HG03060 (cell line): Measurements from ENCODE around the gene SELENOF.
A peak's percentile ranks its signal among the peaks of the same experiment; 100 is the strongest.

Experiments
- ATAC-seq: cut with Tn5 transposase; IDR thresholded peaks from one replicate; pipeline ENCODE4 v1.9.1; 2021; ENCODE audit warnings: low read depth, moderate number of reproducible peaks; ENCODE audit not compliant: unreplicated experiment

SELENOF gene

GRCh38 chr1:86913896-86914600, at the start of gene SELENOF:
TSS of gene SELENOF (minus strand) at chr1:86914126. CDS start at chr1:86914111, 15 bp downstream.
- peak; percentile 71 for ATAC-seq

GRCh38 chr1:86960548-86960947, 46.6 kb upstream of the SELENOF start:
- no peak for ATAC-seq

GRCh38 chr1:86957221-86957620, 43.3 kb upstream of the SELENOF start:
- no peak for ATAC-seq

DNA sequence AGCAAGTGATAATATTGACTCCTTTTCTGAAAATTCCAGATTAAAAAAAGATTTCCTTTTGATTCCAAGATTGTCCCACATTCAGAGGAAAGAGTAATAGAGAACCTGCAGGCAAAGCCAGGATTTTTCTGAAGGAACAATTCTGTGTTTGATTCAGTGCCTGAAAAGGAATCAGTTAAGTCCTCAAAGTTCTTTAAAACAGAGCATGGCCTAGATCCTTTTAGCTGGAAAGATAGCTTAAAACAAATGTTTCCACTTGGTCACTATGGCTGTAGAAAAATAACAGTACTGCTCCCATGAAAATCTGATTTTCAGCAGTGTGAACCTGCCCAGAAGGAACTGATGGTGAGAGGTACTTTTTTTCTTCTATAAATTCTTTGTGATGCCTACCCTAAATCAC, 42.3 kb upstream of the SELENOF start:
- no peak for ATAC-seq

GRCh38 chr1:86955678-86956077, 41.8 kb upstream of the SELENOF start:
- no peak for ATAC-seq

GRCh38 chr1:86953167-86953566, 39.2 kb upstream of the SELENOF start:
- no peak for ATAC-seq

- no peak for ATAC-seq
Measured at GRCh38 chr1:86951430-86951829, 37.5 kb upstream of the SELENOF start.

- ATAC-seq = no peak
Measured at GRCh38 chr1:86950712-86951419, 36.9 kb upstream of the SELENOF start.

- no peak for ATAC-seq
Measured at GRCh38 chr1:86948212-86948611, 34.3 kb upstream of the SELENOF start.

GRCh38 chr1:86942743-86943142, 28.8 kb upstream of the SELENOF start:
- ATAC-seq = no peak

- no peak for ATAC-seq
Measured at GRCh38 chr1:86942042-86942441, 28.1 kb upstream of the SELENOF start.

GRCh38 chr1:86940599-86940998, 26.7 kb upstream of the SELENOF start:
- no peak for ATAC-seq

DNA sequence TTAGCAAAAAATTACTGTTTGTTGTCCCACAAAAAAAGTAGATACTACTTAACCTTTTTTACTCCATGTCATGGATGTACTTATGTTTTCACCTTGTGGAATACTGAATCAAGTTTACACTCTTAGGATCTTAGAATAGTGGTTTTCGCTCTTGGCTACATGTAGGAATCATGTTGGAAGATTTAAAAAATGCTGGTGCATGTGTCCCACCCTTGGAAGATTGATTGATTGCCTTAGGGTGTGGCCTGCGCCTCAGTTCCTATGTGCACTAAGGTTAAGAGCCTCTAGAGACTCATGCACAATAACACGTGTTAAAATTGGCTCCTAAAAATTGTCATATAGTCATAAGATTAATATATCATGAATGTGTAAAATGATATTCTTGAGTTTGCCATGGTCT, 25.5 kb upstream of the SELENOF start:
- no peak for ATAC-seq

DNA sequence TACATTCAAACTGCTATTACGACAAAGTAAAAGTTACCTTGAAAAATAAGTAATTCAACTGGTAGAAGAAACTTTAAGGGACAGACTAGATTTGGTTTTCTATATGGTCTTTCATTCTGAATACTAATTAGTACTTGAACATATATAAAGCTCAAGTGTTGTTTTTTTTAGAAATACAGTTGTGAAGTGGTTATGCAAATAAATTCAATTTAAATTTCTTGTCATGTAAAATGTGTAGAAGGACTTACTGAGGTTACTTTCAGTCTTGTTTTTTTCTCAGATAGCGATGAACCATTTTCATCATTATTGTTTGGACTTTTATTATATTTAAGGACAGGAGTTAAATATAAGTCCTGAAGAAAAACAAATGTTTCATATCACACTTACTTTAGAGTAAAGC, 24.9 kb upstream of the SELENOF start:
- ATAC-seq = no peak

GRCh38 chr1:86938450-86938849, 24.5 kb upstream of the SELENOF start:
- no peak for ATAC-seq

- no peak for ATAC-seq
Measured at GRCh38 chr1:86933562-86934377, 19.8 kb upstream of the SELENOF start.

DNA sequence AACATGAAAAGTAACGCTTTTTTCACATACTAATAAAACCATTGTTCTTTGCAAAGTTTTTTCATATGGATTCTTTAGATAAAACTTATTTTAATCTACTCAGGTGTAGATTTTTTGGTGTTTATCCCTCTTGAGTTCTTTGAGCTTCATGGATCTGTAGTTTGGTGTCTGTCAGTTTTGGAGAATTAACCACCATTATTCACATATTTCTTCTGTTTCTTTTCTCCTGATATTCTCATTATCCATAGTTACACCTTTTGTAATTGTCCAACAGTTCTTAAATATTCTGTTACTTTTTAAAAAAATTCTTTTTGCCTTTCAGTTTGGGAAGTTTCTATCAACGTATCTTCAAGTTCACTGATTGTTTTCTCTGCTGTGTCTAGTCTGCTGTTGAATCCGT, 19.1 kb upstream of the SELENOF start:
- no peak for ATAC-seq

DNA sequence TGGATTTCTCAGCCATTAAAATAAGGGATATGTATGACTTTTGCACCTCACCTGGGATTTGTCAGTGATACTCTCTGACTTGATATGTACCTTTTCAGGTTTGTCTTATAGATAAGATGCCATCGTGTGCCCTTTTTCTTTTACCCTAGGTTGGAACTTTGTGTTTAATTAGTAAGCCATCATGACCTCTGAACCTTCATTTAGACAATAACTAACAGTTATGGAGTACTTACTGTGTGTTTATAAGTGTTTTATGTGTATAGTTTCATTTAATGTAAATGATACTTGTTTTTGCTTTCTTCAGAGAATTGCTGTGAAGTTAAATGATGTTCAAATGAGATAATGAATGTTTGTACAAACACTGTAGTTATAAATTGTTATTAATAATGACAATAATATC, 14.9 kb upstream of the SELENOF start:
- ATAC-seq = no peak

DNA sequence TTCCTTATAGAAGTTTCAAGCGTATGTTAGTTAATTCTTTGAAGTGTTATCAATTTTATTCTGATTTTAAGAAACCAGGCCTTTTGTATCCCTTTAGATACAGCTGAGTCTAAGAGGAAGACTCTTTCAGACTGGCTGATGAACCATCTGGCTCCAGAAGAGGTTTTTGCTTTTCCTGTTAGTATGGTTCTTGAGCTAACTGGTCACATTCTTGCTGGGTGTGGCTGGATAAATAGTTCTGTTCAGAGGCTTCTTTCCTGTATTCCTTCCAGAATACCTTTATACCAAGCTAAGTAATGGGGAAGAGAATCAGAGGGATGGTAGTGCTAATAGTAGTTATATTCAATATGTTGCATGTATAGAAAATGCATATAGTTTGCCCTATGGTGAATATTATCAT, 13.0 kb upstream of the SELENOF start:
- ATAC-seq = no peak

GRCh38 chr1:86925742-86926141, 11.8 kb upstream of the SELENOF start:
- no peak for ATAC-seq

GRCh38 chr1:86924324-86924960, 10.5 kb upstream of the SELENOF start:
- no peak for ATAC-seq
